NCI-H345 (cell line): ENCODE measurements around the gene BRAF.
"Not testable (repeated sequence)": the region's sequence is repeated elsewhere in the genome, so short reads cannot be mapped to it uniquely, and the experiment has no call there.

Source experiments
- DNase-seq: peaks from one replicate; lab custom pipeline; 2025; lab: John Stamatoyannopoulos, UW

The BRAF gene

DNA sequence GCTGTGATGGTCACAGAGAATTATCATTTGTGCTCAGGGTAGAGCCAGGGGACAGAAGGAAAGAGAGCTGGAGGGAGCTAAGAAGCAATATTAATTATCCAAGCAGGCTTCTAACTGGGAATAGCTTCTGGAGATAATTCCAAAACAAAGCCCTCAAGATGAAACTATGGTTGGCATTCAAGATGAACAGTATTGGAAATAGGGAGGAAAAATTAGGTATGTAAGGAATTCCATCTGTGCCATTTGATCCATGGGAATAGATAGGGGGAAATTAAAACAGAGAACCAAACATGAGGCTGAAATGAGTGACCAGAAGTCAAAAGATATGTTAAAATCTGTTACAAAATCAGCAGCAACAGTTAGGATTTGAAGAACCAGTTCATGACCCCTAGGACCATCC, 152.9 kb downstream of the BRAF start:
- DNase-seq: no peak

- DNase-seq: no peak
These were observed 154.9 kb downstream of the BRAF start for GRCh38 chr7:140769852-140770251.

DNA sequence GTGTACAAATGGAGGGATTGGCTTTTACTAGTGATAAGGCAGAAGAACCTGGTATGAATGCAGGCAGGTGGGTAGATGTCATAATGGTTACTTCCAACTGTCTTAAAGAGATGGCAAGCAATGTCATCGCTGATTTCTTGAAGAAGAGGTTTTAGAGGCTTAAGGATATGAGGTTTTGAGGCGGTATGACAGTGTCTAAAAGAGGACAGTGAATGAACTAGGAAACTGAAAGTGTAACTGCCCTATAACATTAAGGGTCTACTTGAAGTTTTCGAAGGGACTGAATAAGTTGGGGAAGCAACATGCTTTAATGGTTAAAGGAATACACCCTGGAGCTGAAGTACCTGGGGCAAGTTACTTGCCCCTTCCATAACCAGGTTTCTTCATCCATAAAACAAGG, 157.3 kb downstream of the BRAF start:
- DNase-seq: no peak

- DNase-seq: not testable (repeated sequence)
These were observed 159.3 kb downstream of the BRAF start for GRCh38 chr7:140765441-140765840.

GRCh38 chr7:140763166-140763565, 161.6 kb downstream of the BRAF start:
- DNase-seq: not testable (repeated sequence)

DNA sequence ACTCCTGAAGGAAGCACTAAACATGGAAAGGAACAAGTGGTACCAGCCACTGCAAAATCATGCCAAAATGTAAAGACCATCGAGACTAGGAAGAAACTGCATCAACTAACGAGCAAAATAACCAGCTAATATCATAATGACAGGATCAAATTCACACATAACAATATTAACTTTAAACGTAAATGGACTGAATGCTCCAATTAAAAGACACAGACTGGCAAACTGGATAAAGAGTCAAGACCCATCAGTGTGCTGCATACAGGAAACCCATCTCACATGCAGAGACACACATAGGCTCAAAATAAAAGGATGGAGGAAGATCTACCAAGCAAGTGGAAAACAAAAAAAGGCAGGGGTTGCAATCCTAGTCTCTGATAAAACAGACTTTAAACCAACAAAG, 163.4 kb downstream of the BRAF start:
- DNase-seq: not testable (repeated sequence)

DNA sequence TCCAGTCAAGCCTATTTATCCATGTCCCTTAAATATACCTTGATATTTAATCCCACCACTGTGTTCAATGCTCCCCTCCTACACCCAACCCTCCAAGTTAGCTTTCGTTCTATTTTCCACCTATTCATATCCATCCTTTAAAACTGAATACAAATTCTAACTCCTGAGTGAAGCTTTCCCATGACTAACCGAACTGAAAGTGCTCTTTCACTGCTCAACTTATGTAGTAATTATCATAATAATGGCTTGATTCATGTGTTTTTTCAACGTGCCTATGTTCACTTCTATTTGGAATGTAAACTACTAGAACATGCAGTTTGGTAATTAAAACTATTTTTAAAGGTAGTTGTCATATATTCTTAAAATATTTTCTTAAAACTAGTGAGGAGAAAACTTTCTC, 170.2 kb downstream of the BRAF start:
- DNase-seq: no peak

DNA sequence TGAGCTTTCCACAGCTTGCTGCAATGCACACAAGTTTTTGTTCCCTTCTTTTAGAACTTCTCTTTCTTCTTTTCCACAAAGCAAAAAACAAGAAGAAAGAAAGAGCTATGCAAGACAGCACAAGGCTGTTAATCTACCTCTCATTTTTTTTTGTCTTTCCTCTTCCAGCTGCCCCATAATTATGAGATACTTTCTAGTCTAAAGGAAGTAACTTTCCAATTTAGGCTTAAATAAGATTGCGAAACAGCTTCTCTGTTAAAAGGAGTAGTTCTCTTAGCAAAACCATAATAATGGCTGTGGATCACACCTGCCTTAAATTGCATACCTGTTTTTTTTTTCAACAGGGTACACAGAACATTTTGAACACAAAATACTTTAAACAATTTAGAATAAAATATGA, 172.2 kb downstream of the BRAF start:
- DNase-seq: no peak

DNA sequence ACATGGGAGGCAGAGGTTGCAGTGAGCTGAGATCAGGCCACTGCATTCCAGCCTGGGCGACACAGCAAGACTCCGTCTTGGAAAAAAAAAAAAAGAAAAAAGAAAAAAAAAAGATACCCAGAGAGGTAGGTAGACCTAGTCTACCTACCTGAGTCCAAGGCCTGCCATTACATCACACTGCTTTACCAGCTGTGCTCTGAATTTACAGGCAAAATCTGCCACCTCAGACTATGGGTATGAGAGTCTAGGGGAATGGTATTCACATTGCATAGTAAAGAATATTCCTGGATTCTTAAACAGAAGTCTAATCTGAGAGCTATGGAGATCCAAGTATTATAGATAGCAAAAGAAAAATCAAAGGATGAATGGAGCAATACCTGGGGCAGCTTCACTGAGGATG, 178.0 kb downstream of the BRAF start:
- DNase-seq: no peak

GRCh38 chr7:140745266-140746058, 179.3 kb downstream of the BRAF start:
- no peak for DNase-seq

GRCh38 chr7:140744005-140744404, 180.7 kb downstream of the BRAF start:
- no peak for DNase-seq

DNA sequence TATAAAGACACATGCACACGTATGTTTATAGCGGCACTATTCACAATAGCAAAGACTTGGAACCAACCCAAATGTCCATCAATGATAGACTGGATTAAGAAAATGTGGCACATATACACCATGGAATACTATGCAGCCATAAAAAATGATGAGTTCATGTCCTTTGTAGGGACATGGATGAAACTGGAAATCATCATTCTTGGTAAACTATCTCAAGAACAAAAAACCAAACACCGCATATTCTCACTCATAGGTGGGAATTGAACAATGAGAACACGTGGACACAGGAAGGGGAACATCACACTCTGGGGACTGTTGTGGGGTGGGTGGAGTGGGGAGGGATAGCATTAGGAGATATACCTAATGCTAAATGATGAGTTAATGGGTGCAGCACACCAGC, 181.5 kb downstream of the BRAF start:
- not testable (repeated sequence) for DNase-seq

- DNase-seq: no peak
These were observed 186.4 kb downstream of the BRAF start for GRCh38 chr7:140738280-140738679.

GRCh38 chr7:140734729-140735128, 190.0 kb downstream of the BRAF start:
- DNase-seq: no peak

DNA sequence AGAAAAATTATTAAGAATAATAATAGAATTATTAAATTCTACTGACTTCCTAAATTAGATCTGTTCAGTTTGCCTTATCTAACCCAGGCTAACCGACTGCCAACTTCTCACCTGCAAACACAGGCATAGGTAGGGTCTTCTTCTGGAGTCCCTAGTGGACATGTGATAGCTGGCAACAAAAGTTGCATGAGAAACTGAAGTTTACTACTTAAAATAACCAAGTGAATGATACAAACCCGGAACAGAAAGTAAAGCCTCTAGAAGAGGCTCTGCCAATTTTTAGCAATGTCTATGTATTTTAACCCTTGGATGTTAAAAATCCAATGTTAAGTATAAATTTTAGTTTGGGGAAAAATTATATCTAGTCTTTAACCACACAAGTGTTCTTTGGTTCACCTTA, 190.6 kb downstream of the BRAF start:
- DNase-seq: no peak

DNA sequence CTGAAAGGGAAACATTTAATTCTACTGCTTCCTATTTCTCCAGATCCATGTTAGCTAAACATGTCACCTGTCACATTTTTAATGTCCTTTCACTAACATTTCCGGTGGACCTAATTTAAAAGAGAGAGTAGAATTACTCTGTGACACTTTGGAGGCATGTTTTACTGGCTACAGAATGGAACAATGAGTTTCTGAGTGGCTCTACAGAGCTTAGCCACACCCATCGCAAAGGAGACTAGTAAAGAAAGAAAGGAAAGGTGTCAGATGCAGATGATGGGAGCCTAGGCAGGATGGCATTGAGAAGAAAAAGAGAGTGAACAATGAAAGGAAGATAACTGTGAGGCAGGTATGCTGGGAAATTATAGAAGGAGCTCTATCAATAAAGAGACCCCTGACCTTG, 192.3 kb downstream of the BRAF start:
- no peak for DNase-seq

- no peak for DNase-seq
These were observed 198.4 kb downstream of the BRAF start for GRCh38 chr7:140726281-140726680.

DNA sequence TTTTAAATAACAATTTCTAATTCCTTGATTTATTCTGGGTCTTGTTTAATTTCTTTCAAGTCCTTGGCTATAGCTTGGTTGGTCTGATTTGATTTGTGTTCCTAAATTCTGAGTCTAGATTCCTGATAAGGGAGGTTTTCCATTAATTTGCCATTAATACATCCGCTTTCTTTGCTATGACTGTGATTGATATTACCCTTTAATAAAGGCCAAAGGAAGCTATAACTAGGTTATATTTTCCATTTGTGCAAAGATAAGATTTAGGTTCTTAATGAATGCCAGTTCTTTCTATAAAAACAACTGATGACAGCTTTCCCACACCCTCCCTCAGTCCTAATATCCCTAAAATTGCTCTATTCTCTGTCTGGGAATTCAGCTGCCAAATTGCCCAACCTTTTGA, 200.0 kb downstream of the BRAF start:
- DNase-seq: no peak

GRCh38 chr7:140723574-140723973, 201.2 kb downstream of the BRAF start:
- no peak for DNase-seq

GRCh38 chr7:140723006-140723405, 201.7 kb downstream of the BRAF start:
- DNase-seq: no peak

DNA sequence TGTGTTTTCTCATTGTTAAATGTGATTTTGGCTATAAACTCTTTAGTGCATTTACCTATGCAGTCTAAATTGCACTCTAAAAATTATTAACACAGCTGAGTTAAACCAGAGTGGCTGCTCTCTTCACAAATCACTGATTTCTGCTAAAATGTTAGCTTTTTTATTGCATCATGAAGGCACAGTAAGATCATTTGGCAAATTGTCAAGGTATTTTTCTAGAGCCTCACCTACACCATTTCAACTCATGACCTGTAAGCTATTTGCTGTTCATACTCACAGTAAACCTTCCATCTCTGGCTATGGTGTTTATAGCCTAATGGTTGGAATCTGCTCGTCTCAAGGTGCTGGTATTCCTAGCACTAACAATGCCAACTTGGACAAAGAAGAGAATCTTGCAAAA, 202.5 kb downstream of the BRAF start:
- DNase-seq: no peak

DNA sequence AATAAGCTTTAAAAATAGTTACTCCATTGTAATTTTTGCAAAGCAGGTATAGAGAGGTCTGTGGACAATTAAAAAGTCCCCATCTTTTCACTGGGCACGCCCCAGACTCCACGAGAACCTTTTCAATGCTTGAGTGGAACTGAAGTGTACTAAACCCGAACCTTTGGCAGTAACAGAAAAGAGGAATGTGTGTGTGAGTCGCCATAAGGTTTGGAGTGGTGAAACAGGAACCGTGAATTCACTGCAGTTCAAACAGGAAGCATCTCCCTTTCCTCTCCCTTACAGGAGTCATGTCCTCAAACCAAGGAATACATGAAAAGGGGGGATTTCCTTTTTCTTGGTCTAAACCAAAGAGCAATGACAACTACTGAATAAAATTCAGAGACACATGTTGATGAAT, 205.0 kb downstream of the BRAF start:
- DNase-seq: no peak

DNA sequence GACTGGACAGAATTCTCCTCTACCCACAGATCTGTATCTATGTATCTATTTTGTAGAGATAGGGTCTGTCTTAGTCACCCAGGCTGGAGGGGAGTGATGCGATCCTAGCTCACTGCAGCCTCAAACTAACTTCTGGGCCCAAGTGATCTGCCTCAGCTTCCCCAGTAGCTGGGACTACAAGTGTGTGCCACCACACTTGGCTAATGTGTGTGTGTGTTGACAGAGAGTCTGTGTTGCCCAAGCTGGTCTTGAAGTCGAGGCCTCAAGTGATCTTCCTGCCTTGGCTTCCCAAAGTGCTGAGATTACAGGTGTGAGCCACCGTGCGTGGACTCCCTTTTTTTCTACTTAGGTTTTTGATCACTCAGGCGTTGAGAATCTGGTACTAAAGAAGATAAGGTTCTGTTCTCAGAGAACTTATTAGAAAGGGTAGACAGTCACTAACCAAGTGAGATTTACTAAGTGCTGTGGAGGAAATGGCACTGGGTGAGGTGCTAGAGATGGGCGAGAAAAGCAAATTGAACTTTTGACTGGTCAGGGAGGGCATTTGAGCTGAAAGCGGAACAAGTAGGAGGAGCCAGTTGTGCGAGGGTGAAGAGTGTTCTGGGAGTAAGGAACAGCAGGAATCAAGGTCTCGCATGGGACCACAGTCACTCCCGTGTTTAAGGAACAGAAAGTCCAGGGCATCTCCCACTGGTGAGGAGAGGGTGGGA, 210.2 kb downstream of the BRAF start:
- DNase-seq: no peak

GRCh38 chr7:140712392-140712791, 212.3 kb downstream of the BRAF start:
- not testable (repeated sequence) for DNase-seq
